ENCODE results near the gene DAB2.
"Not testable (repeated sequence)": the region's sequence is repeated elsewhere in the genome, so short reads cannot be mapped to it uniquely, and the experiment has no call there.

The DAB2 gene

GRCh38 chr5:39340506-39340905 lies 84.3 kb downstream of the DAB2 start:
- DNase-seq, result no peak

DNA sequence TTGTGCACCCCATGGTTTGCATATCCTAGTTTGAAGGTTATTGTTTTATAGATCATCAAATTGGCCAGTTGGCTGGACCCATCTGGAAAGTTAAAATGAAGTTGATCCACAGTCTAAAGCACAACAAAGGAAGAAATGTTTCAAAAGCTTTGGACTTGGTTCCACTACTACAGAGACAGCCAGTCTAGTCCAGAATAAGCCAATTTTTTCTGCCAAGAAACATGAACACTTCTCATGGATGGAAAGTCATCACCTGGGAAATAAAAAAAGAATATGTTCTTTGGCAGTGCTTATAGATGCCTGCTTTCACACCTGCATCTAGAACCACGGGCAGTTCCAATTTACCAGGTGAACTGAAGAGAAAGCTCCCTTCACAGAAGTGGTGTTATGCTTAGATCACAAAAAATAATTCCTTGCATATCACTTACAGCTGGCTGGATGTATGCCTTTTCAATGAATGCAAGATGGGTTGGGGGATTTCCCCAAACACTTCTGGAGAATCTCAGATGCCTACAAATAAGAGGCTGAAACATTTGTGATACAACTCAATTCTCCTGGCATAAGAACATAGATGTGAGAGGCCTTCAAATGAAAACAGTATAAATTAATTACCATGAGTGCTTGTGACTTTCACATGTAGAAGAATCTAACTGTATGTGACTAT lies 87.4 kb downstream of the DAB2 start:
- DNase-seq, result no peak

DNA sequence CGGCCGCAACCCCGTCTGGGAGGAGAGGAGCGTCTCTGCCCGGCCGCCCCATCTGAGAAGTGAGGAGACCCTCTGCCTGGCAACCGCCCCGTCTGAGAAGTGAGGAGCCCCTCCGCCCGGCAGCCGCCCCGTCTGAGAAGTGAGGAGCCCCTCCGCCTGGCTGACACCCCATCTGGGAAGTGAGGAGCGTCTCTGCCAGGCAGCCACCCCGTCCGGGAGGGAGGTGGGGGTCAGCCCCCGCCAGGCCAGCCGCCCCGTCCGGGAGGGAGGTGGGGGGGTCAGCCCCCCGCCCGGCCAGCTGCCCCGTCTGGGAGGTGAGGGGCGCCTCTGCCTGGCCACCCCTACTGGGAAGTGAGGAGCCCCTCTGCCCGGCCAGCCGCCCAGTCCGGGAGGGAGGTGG lies 90.5 kb downstream of the DAB2 start:
- not testable (repeated sequence) for DNase-seq

DNA sequence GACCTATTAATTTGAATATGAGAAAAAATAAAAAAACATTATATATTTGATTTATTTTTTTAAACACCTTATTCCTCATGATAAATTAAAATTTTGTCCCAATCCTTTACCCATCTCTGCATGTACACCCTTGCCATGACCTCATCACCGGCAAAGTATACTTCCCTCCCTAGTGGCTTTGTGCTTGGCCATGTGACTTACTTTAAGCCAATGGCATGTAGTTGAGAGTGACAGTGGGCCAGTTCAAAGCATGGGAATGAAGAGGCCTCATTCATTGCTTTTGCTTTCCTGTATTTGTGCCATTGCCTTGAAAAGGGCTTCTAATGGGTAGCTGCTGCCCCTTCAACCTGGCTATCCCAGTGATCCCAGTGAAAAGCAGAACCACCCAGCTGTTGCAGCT lies 91.7 kb downstream of the DAB2 start:
- DNase-seq, result no peak

- DNase-seq, result no peak
Observed at GRCh38 chr5:39331861-39332381, 92.9 kb downstream of the DAB2 start.

DNA sequence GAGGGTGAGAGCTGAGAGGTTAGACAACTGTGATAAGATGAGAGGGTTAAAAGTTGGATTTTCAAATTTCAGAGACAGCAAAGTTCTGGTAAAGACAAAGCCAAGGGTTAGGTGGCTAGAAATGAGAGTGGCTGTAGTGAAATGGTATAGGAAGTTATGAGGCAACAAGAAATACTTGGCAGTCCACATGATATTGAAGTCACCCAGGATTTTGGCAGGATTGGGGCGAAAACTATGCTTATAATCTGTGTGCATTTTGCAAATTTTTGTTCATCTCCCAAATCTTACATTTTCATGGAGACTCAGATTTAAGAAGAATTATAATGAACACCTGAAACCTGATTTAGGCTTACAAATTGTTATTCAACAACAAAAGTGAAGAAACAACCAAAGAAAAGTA lies 96.0 kb downstream of the DAB2 start:
- no peak for DNase-seq

DNA sequence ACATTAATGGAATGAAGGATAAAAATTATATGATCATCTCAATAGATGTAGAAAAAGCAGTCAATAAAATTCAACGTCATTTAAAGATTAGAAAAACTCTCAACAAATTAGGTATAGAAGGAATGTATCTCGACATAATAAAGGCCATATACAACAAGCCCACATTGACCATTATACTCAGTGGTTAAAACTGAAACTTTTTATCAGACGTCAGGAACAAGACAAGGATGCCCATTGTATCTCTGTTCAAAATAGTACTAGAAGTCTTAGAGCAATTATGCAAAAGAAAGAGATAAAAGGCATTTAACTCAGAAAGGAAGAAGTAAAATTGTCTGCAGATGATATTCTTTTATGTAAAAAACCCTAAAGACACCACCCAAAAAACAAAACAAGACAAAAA lies 101.2 kb downstream of the DAB2 start:
- DNase-seq, result no peak
